GM21390 (cell line): ENCODE measurements around the gene TUBGCP2.
"Not testable (repeated sequence)": the region's sequence is repeated elsewhere in the genome, so short reads cannot be mapped to it uniquely, and the experiment has no call there.

Experiments
- ATAC-seq: cut with Tn5 transposase; IDR thresholded peaks from one replicate; pipeline ENCODE4 v1.9.1; 2021; ENCODE audit not compliant: unreplicated experiment

Gene TUBGCP2

DNA sequence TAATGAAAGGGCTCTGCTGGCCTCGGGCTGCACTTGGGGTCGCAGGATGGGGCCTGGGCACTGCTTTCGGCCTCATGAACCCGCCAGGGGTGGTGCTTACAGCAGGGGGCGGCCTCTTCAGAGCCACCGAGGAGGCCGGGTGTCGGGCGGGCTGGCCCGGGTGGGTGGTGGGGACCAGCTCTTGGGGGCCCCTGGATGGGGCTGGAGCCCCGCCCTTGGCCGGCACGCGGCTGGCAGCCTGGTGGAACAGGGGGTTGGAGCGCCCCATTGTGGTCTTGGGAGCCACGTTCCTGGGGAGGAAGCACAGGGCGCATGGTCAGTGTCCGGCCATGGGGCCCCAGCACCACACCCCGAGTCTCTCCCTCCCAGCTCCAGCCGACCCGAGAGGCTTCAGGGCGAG, 40.8 kb downstream of the TUBGCP2 start:
- ATAC-seq: no peak

DNA sequence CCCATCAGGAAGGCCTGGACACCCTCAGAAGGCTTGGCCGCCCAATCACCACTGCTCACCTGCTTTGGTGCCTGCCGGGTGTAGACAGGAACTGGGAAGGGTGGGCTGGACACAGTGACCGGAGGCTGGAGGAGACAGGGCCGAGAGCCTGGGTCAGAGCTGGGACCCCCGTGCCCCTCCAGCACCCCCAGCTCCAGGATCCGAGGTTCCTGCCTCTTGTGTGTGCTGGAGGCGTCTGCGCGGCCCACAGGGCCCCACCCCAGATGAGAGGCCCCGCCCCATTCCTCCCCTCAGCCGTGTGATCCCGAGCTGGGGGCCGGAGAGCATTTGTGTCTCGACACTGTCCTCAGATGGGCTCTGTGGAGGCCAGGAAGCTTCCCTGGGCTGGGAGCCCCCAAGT, 41.4 kb downstream of the TUBGCP2 start:
- ATAC-seq: no peak

DNA sequence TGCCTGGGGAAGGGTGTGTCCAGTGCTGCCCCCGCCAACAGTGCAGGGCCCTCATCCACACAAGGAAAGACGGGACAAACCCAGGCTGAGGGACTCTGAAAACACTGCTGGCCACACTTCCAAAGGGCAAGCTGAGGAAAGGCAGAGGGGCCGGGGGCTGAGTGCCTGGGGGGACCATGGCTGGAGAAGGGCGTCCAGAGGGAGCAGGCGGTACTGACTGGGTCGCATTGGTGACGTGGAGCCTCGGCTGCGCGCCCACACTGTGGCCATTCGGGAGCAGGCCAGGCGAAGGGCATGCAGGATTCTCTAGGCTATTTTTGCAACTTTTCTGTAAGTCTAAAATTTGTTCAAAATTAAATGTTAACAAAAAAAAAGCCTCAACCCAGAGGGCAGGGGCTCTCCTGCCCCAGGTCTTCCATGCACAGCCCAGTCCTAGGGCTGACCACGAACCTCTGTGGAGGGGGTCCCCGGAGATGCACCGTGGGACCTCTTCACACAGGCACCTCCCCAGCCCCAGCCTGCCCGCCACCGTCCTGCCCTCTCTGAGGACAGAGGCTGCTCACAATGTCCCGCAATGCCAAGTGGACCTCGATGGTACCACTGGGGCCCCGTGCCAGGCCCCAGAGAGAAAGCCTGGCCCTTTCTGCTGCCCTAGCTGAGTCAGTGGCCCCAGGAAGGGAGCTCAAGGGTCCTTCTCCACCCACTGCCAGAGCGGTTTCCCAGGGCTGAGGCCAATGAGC, 42.4 kb downstream of the TUBGCP2 start:
- no peak for ATAC-seq

DNA sequence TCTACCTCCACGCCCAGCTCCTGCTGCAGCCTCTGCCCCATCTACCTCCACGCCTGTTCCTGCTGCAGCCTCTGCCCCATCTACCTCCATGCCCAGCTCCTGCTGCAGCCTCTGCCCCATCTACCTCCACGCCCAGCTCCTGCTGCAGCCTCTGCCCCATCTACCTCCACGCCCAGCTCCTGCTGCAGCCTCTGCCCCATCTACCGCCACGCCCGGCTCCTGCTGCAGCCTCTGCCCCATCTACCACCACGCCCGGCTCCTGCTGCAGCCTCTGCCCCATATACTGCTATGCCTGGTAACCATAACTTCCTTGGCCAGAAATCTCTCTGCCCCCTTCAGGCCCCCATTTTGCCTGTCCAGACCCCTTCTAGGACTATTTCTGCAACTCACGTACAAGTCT, 43.6 kb downstream of the TUBGCP2 start:
- ATAC-seq: not testable (repeated sequence)

DNA sequence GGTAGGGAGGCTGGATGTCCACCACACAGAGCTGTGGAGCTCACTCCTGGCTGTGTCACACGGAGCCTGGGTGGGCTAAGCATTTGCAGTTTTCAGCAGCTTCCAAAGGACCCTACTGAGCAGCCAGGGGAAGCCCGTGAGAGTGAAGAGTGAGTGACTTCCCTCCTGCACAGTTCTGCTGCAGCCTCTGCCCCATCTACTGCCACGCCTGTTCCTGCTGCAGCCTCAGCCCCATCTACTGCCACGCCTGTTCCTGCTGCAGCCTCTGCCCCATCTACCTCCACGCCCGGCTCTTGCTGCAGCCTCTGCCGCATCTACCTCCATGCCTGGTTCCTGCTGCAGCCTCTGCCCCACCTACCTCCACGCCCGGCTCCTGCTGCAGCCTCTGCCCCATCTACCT, 44.2 kb downstream of the TUBGCP2 start:
- no peak for ATAC-seq

DNA sequence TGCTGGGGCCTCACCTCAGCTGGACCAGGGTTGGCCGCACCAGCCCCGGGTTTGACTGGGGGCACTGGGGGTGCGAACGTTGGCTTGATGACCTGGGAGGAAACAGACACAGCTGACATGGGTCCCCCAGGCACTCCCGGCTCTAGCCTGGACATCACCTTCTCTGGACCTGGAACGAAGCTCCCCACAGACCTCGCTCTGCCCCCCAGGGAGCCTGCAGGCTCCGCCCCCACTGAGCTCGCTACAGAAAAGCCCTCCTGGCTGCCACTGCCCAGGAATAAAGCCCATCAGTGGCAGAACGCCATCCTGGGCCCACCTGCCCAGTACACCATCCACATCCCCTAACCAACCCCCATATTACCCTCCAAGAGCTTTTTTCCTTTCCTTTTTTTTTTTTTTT, 45.0 kb downstream of the TUBGCP2 start:
- no peak for ATAC-seq

DNA sequence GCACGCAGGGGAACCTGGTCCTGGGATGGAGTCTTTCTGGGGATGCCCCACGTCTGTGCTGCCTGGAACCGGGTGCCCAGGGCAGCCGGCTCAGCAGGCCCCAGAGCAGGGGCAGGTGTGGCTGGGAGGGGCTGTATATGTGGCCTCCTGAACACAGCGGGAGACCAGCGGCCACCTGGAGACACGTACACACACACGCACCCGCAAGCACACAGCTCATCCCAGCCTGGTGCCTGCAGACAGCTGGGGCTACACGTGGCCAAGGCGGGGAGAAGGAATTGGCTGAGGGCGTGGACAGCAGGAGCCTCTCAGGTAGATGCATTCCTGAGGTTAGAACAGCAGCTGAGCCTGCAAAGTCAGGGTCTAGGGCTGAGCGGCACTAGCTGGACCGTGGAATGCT, 46.0 kb downstream of the TUBGCP2 start:
- ATAC-seq: no peak

DNA sequence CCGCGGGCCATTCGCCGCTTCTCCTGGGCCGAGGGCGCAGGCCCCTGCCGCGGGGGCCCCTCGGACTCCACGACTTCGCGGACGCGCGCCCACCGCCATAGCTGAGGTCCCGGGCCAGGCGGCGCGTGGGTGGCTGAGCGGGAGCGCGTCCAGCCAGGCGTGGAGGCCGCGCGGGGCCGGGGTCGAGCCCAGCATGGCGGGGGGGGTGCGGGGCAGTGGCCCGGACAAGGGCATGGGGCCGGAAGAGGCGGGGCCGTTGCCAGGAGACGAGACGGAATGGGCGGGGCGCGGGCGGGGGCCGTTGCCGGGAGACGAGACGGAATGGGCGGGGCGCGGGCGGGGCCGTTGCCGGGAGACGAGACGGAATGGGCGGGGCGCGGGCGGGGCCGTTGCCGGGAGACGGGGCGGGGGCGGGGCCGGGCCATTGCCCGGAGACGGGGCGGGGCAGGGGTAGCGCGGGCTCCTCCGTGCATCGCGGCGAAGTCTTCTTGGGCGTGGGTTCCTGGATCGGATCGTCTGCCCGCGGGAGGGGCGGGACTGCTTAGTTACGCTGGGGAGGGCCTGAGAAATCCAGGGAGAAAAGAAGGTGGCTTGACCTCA, 46.8 kb downstream of the TUBGCP2 start:
- ATAC-seq: peak; percentile 55

DNA sequence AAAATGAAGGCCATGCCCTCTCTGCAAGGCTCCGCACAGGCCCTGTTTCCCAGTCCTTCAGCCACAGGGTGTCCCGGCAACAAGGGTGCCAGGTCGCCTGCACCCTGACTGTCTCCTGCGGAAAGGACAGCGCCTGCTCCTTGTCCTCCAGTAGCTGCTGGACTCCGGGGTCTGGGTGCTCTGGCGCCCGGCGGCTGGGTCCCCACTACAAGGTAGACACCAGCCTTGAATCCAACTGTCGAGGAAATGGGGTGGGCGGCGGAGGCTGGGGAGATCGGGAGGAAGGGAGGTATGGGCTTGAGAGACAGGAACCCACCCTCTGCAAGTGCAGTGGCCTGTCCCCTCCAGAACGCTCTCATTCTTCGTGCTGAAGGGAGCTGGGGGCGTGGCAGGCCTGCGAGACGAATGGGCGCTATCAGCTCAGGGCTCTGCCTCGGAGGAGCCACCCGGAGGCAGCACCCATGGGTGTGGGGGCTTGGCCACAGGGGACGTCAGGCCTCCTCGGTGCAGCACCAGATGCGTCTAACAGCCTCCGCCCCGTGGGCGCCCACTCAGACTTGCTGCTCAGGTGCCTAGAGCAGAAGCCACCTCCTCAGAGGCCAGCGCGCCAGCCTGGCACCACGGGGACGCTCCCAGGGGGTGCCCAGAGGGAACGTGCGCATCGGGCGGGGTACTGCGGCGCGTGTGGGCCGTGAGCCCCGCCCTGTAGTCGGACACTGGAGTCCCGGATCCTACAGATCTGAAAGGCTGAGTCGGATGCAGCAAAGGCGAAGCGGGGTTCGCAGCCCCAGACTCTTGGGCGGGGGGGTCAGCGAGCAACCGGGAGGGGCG, 47.6 kb downstream of the TUBGCP2 start:
- ATAC-seq: peak; percentile 49

- ATAC-seq: no peak
Observed at GRCh38 chr10:133259602-133259989, 49.1 kb downstream of the TUBGCP2 start.

GRCh38 chr10:133258818-133259601, 49.7 kb downstream of the TUBGCP2 start:
- no peak for ATAC-seq

GRCh38 chr10:133258066-133258817, 50.4 kb downstream of the TUBGCP2 start:
- no peak for ATAC-seq

DNA sequence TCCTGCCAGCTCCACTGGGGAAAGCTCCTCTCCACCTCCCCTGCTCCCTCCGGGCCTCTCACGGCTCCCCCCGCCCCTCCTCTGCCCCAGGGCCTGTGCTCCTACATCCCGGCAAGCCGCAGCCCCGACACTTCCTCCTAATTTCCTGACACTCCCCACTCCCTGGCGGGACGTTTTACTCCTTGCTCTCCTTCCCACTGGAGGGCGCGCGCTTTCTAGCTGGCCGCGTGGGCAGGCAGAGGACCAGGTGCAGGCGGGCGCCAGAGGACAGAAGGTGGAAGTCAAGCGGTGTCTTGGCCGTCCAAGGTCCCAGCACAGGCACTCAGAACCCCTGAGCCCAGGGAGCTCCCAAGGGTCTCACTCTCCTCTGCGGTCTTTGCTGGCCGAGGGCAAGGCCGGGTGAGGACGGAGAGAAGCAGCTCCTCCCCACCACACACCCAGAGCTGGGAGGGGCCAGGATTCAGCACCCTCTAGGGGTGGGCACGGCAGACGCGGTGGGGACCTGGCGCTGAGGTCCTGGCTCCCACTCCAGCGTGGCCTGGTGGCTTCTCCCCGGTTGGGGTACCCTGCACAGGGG, 51.1 kb downstream of the TUBGCP2 start:
- no peak for ATAC-seq

GRCh38 chr10:133255323-133255722, 53.3 kb downstream of the TUBGCP2 start:
- no peak for ATAC-seq

GRCh38 chr10:133254421-133255120, 54.1 kb downstream of the TUBGCP2 start:
- ATAC-seq: no peak

- ATAC-seq: no peak
Observed at GRCh38 chr10:133253361-133253955, 55.2 kb downstream of the TUBGCP2 start.

- no peak for ATAC-seq
Observed at GRCh38 chr10:133252223-133252552, 56.5 kb downstream of the TUBGCP2 start.

- ATAC-seq: no peak
Observed at GRCh38 chr10:133251388-133252222, 57.1 kb downstream of the TUBGCP2 start.
